GM12878 (cell line): ENCODE data around the gene PERM1. TPM values are rescaled to one million over a fixed set of nuclear protein-coding genes. Genes with fewer than 3 reads are reported as not detected.
A peak's percentile ranks its signal among the peaks of the same experiment; 100 is the strongest.

Experiments used
- ASH2L ChIP-seq: fragments of 300-600, 200-600 bp; sonication (generic); IDR thresholded peaks from 2 replicates; pipeline ENCODE4 v1.6.1; 2017; ENCODE audit warnings: low read depth, mild to moderate bottlenecking, borderline replicate concordance
- BHLHE40 ChIP-seq, 2 experiments: fragments of 450-650 bp in 1 of 2; IDR thresholded peaks; 2 replicates each; pipeline ENCODE4 v1.6.1; 2011 to 2017; ENCODE audit warnings: low read depth in 2 of 2, borderline replicate concordance in 1 of 2, improper control_type of control experiment in 1 of 2, low read length in 1 of 2, mild to moderate bottlenecking in 1 of 2
- CHD4 ChIP-seq: fragments of 200-600 bp; sonication (generic); IDR thresholded peaks from 2 replicates; pipeline ENCODE4 v1.6.1; 2016; ENCODE audit warnings: mild to moderate bottlenecking
- CREB1 ChIP-seq: IDR thresholded peaks from 2 replicates; pipeline ENCODE4 v1.6.1; 2012; ENCODE audit warnings: low read depth, mild to moderate bottlenecking, inconsistent platforms
- DPF2 ChIP-seq: fragments of 450-650 bp; IDR thresholded peaks from 2 replicates; pipeline ENCODE4 v1.6.1; 2017; ENCODE audit warnings: mild to moderate bottlenecking
- EP300 ChIP-seq, 2 experiments: fragments of 150-350 bp in 1 of 2; IDR thresholded peaks; 2 replicates each; pipeline ENCODE4 v1.6.1; 2011 to 2012; ENCODE audit warnings: low read depth in 2 of 2, low read length in 2 of 2, borderline replicate concordance in 1 of 2, improper control_type of control experiment in 1 of 2, inconsistent platforms in 1 of 2; ENCODE audit not compliant: control insufficient read depth in 1 of 2
- FOXK2 ChIP-seq: fragments of 450-650 bp; IDR thresholded peaks from 2 replicates; pipeline ENCODE4 v1.6.1; 2017; ENCODE audit warnings: mild to moderate bottlenecking, moderate library complexity
- JUNB ChIP-seq: IDR thresholded peaks from 2 replicates; pipeline ENCODE4 v1.6.1; 2016; ENCODE audit warnings: antibody characterized with exemption, mild to moderate bottlenecking
- KDM1A ChIP-seq: fragments of 200-600 bp; sonication (generic); IDR thresholded peaks from 2 replicates; pipeline ENCODE4 v1.6.1; 2016; ENCODE audit warnings: borderline replicate concordance
- KLF5 ChIP-seq: fragments of 450-650 bp; IDR thresholded peaks from 2 replicates; pipeline ENCODE4 v1.6.1; 2014; ENCODE audit warnings: mild to moderate bottlenecking; ENCODE audit not compliant: partially characterized antibody
- NBN ChIP-seq: fragments of 450-650 bp; IDR thresholded peaks from 2 replicates; pipeline ENCODE4 v1.6.1; 2016
- NRF1 ChIP-seq: conservative IDR thresholded peaks from 2 replicates; pipeline ENCODE4 v1.6.1; 2011; ENCODE audit warnings: mild to moderate bottlenecking, low read depth, low read length, improper control_type of control experiment
- PAX8 ChIP-seq: fragments of 450-650 bp; IDR thresholded peaks from 2 replicates; pipeline ENCODE4 v1.6.1; 2017; ENCODE audit warnings: mild to moderate bottlenecking, moderate library complexity
- SMAD5 ChIP-seq: IDR thresholded peaks from 2 replicates; pipeline ENCODE4 v1.6.1; 2016; ENCODE audit warnings: antibody characterized with exemption, low read depth
- TCF7 ChIP-seq: IDR thresholded peaks from 2 replicates; pipeline ENCODE4 v1.6.1; 2014; ENCODE audit warnings: antibody characterized with exemption, borderline replicate concordance
- YBX1 ChIP-seq: fragments of 450-650 bp; IDR thresholded peaks from 2 replicates; pipeline ENCODE4 v1.6.1; 2016; ENCODE audit warnings: antibody characterized with exemption
- ZNF217 ChIP-seq: fragments of 450-650 bp; IDR thresholded peaks from 2 replicates; pipeline ENCODE4 v1.6.1; 2017; ENCODE audit warnings: antibody characterized with exemption, mild to moderate bottlenecking
- ZZZ3 ChIP-seq: IDR thresholded peaks from 2 replicates; pipeline ENCODE4 v1.6.1; 2011; ENCODE audit warnings: low read depth; ENCODE audit not compliant: control insufficient read depth, insufficient read length
- polyA plus RNA-seq, 11 experiments: library from polyadenylated mRNA; depleted of rRNA in 4 of 11; unstranded in 6 of 11; stranded (reverse) in 5 of 11; fragments of >200 nt; fragmentation: Nextera tagmentation in 4 of 11; fragmentation: Illumina TruSeq in 1 of 11; extraction: Ambion mirVana in 4 of 11; extraction: Trizol in 1 of 11; gene quantifications; 1 replicate in 1 of 11; 2 replicates in 10 of 11; pipeline versions ENCODE4 v1.2.1 to v1.2.3, GENCODE V29; 2011 to 2016; ENCODE audit warnings: inconsistent platforms in 2 of 11, missing spikeins in 2 of 11, low read depth in 1 of 11
- total RNA-seq, 4 experiments: library from RNA; depleted of rRNA in 3 of 4; stranded (reverse); fragments of >200 nt in 3 of 4; fragmentation: Illumina TruSeq in 1 of 4; extraction: Trizol in 1 of 4; gene quantifications; 2 replicates each; pipeline versions ENCODE4 v1.2.1 to v1.2.3, GENCODE V29; 2013 to 2021
- TF ChIP-seq, protein P1 (sequence below): fragments of 450-650 bp; IDR thresholded peaks from 2 replicates; pipeline ENCODE4 v1.6.1; 2016; ENCODE audit warnings: mild to moderate bottlenecking
- TF ChIP-seq, protein P2 (sequence below): fragments of 450-650 bp; conservative IDR thresholded peaks from 2 replicates; pipeline ENCODE4 v1.6.1; 2017; ENCODE audit warnings: mild to moderate bottlenecking, moderate library complexity
- TF ChIP-seq, protein P3 (sequence below): fragments of 450-650 bp; formaldehyde crosslinking; IDR thresholded peaks from 2 replicates; pipeline ENCODE4 v1.4.0; 2022; ENCODE audit warnings: mild to moderate bottlenecking, moderate library complexity
- TF ChIP-seq, protein P4 (sequence below), 3 experiments: IDR thresholded peaks in 2 of 3; conservative IDR thresholded peaks in 1 of 3; 2 replicates each; pipeline ENCODE4 v1.5.1; 2011; ENCODE audit warnings: low read depth in 3 of 3, low read length in 3 of 3, mild to moderate bottlenecking in 3 of 3, control low read depth in 2 of 3, moderate library complexity in 2 of 3, inconsistent platforms in 1 of 3, mixed read lengths in 1 of 3; ENCODE audit not compliant: control insufficient read depth in 2 of 3, insufficient read depth in 1 of 3; ENCODE audit errors: extremely low read depth in 1 of 3

PERM1 gene
- total and polyA plus RNA-seq, 10 of the 15 experiments (the other 5 are each of a cell fraction or from before 2014, with no cell fraction given) = not detected

DNA sequence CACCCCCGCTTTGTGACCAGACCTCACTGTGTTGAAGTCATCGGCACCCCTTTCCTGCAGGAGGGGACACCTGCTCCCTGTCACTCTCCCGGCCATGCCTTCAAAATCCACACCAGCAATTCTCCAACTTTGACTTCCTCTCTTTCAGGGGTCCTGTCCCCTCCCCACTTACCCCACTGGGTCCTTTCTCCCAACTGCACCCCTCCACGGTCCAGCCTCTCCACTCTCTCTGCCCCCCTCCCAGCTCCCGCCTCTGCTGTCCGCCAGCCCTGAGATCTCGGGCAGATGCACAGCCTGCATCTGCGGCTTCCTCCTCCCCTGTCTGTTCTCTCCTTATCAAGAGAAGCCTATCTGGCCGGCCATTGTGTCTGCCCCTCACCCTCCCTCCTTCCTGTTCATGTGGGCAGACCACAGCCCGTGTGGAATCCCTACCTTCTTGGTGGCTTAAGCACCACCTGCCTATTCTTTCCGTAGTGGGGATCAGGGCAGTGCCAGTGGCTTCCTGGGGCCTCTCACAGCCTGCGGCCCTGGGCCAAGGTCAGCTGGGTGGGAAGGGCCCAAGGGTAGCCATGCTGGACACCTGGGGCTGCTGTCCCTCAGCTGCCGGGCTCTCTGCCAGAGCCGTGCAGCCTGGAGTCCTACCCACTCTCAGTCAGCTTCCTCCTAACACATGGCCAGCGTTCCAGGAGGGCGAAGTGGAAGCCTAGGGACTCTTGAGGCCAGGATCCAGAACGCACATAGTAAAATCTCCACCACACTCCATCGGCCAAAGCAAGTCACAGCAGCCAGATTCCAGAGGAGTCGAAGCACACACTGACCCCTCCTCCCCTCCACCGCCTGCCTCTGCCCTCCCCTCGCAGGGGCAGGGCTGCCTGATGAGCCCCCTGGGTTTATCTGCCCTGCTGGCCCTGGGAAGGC lies 23.1 kb upstream of the PERM1 start (continued):
- TF ChIP-seq, protein P1, sequence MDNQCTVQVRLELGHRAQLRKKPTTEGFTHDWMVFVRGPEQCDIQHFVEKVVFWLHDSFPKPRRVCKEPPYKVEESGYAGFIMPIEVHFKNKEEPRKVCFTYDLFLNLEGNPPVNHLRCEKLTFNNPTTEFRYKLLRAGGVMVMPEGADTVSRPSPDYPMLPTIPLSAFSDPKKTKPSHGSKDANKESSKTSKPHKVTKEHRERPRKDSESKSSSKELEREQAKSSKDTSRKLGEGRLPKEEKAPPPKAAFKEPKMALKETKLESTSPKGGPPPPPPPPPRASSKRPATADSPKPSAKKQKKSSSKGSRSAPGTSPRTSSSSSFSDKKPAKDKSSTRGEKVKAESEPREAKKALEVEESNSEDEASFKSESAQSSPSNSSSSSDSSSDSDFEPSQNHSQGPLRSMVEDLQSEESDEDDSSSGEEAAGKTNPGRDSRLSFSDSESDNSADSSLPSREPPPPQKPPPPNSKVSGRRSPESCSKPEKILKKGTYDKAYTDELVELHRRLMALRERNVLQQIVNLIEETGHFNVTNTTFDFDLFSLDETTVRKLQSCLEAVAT = no peak
- no peak for TF ChIP-seq ZZZ3
- no peak for TF ChIP-seq ZNF217
- TF ChIP-seq, protein P2, sequence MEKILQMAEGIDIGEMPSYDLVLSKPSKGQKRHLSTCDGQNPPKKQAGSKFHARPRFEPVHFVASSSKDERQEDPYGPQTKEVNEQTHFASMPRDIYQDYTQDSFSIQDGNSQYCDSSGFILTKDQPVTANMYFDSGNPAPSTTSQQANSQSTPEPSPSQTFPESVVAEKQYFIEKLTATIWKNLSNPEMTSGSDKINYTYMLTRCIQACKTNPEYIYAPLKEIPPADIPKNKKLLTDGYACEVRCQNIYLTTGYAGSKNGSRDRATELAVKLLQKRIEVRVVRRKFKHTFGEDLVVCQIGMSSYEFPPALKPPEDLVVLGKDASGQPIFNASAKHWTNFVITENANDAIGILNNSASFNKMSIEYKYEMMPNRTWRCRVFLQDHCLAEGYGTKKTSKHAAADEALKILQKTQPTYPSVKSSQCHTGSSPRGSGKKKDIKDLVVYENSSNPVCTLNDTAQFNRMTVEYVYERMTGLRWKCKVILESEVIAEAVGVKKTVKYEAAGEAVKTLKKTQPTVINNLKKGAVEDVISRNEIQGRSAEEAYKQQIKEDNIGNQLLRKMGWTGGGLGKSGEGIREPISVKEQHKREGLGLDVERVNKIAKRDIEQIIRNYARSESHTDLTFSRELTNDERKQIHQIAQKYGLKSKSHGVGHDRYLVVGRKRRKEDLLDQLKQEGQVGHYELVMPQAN = no peak
- TF ChIP-seq, protein P3, sequence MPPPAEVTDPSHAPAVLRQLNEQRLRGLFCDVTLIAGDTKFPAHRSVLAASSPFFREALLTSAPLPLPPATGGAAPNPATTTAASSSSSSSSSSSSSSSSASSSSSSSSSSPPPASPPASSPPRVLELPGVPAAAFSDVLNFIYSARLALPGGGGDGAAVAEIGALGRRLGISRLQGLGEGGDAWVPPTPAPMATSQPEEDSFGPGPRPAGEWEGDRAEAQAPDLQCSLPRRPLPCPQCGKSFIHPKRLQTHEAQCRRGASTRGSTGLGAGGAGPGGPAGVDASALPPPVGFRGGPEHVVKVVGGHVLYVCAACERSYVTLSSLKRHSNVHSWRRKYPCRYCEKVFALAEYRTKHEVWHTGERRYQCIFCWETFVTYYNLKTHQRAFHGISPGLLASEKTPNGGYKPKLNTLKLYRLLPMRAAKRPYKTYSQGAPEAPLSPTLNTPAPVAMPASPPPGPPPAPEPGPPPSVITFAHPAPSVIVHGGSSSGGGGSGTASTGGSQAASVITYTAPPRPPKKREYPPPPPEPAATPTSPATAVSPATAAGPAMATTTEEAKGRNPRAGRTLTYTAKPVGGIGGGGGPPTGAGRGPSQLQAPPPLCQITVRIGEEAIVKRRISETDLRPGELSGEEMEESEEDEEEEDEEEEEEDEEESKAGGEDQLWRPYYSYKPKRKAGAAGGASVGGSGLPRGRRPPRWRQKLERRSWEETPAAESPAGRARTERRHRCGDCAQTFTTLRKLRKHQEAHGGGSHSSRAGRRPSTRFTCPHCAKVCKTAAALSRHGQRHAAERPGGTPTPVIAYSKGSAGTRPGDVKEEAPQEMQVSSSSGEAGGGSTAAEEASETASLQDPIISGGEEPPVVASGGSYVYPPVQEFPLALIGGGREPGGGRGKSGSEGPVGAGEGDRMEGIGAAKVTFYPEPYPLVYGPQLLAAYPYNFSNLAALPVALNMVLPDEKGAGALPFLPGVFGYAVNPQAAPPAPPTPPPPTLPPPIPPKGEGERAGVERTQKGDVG (CRISPR knock-in tag) = no peak
- TF ChIP-seq, protein P4, sequence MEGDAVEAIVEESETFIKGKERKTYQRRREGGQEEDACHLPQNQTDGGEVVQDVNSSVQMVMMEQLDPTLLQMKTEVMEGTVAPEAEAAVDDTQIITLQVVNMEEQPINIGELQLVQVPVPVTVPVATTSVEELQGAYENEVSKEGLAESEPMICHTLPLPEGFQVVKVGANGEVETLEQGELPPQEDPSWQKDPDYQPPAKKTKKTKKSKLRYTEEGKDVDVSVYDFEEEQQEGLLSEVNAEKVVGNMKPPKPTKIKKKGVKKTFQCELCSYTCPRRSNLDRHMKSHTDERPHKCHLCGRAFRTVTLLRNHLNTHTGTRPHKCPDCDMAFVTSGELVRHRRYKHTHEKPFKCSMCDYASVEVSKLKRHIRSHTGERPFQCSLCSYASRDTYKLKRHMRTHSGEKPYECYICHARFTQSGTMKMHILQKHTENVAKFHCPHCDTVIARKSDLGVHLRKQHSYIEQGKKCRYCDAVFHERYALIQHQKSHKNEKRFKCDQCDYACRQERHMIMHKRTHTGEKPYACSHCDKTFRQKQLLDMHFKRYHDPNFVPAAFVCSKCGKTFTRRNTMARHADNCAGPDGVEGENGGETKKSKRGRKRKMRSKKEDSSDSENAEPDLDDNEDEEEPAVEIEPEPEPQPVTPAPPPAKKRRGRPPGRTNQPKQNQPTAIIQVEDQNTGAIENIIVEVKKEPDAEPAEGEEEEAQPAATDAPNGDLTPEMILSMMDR (IDR thresholded peaks at IDR 0.05 in 2 of 3, conservative IDR thresholded peaks at IDR 0.05 in 1 of 3; ENCODE audit: control insufficient read depth in 2 of 3, extremely low read depth in 1 of 3, insufficient read depth in 1 of 3, low read depth in 3 of 3, low read length in 3 of 3) = no peak
- TF ChIP-seq CHD4 = no peak
- TF ChIP-seq BHLHE40 (IDR thresholded peaks at IDR 0.05; ENCODE audit: borderline replicate concordance in 1 of 2, low read depth in 2 of 2, low read length in 1 of 2) = peak in 1 of 2 experiments; percentile 28; a peak in 1 of 4 replicates
- TF ChIP-seq NRF1 = no peak
- no peak for TF ChIP-seq EP300 (IDR thresholded peaks at IDR 0.05; ENCODE audit: borderline replicate concordance in 1 of 2, control insufficient read depth in 1 of 2, low read depth in 2 of 2, low read length in 2 of 2)
- no peak for TF ChIP-seq KLF5
- no peak for TF ChIP-seq YBX1
- TF ChIP-seq JUNB = no peak
- 0 out of 2 replicates have a peak, but pooled peaks have one; percentile 20 for TF ChIP-seq DPF2
- no peak for TF ChIP-seq KDM1A
- 0 out of 2 replicates have a peak, but pooled peaks have one; percentile 44 for TF ChIP-seq NBN
- no peak for TF ChIP-seq SMAD5
- no peak for TF ChIP-seq TCF7
- TF ChIP-seq PAX8 = no peak
- TF ChIP-seq CREB1 = no peak
- no peak for TF ChIP-seq ASH2L
- TF ChIP-seq FOXK2 = no peak
